GM10248 (cell line): ENCODE data around the gene TSR1.

Experiments
- CTCF ChIA-PET: fragments of 300-600 bp; sonication (Branson Sonifier 250); formaldehyde crosslinking; extraction: SDS; loops from one replicate; lab custom pipeline; 2021; ENCODE audit warnings: antibody characterized with exemption; lab: Yijun Ruan, JAX
- POLR2A ChIA-PET: fragments of 350-650 bp; sonication (Branson Sonifier 250); formaldehyde crosslinking; extraction: SDS; loops from one replicate; lab custom pipeline; 2020; ENCODE audit warnings: antibody characterized with exemption; lab: Yijun Ruan, JAX
- DNase-seq: peaks from one replicate; pipeline ENCODE4 v3.0.0; 2012; ENCODE audit errors: extremely low spot score
- TF ChIP-seq, protein P1 (sequence below): IDR thresholded peaks from 2 replicates; pipeline ENCODE4 v1.5.1; 2012; ENCODE audit warnings: mild to moderate bottlenecking, low read depth; ENCODE audit errors: extremely low read depth, missing control alignments, control extremely low read depth

The TSR1 gene

DNA sequence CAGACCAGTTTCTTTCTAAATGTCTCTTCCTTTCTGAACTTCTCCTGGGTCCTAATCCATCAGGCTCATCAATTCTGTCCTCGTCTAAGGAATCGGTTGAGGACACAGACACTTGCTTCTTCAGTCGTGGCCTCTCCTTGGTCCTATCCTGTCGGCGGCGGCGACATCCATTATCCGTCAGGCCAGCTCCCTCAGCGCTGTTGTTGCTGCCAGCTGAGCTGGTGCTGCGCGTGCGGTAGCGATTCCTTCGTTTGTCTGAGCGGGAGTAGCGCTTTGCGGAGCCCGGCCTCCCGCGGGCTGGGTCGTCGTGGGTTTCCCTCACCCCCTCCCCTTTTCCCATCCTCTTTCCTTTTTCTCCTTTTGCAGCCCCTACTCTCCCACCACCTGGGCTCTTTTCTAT lies 36.5 kb downstream of the TSR1 start:
- TF ChIP-seq, protein P1, sequence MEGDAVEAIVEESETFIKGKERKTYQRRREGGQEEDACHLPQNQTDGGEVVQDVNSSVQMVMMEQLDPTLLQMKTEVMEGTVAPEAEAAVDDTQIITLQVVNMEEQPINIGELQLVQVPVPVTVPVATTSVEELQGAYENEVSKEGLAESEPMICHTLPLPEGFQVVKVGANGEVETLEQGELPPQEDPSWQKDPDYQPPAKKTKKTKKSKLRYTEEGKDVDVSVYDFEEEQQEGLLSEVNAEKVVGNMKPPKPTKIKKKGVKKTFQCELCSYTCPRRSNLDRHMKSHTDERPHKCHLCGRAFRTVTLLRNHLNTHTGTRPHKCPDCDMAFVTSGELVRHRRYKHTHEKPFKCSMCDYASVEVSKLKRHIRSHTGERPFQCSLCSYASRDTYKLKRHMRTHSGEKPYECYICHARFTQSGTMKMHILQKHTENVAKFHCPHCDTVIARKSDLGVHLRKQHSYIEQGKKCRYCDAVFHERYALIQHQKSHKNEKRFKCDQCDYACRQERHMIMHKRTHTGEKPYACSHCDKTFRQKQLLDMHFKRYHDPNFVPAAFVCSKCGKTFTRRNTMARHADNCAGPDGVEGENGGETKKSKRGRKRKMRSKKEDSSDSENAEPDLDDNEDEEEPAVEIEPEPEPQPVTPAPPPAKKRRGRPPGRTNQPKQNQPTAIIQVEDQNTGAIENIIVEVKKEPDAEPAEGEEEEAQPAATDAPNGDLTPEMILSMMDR, result no peak
- DNase-seq, result no peak
- CTCF ChIA-PET, result no interaction called here
- POLR2A ChIA-PET, result no interaction called here

GRCh38 chr17:2299136-2299535 lies 37.1 kb downstream of the TSR1 start:
- CTCF ChIA-PET, result no interaction called here
- DNase-seq, result no peak
- POLR2A ChIA-PET, result no interaction called here
- TF ChIP-seq, protein P1, result no peak

- POLR2A ChIA-PET, result no interaction called here
Measured at GRCh38 chr17:2297023-2297422, 39.2 kb downstream of the TSR1 start.

GRCh38 chr17:2295575-2295974 lies 40.7 kb downstream of the TSR1 start:
- CTCF ChIA-PET, result interaction anchor here (0.8 to 2.9 kb wide), 4 partner anchors 13 to 241 kb away, joined by 3 to 8 read pairs (median 3); no protein-coding TSS in a partner anchor
- DNase-seq, result no peak
- POLR2A ChIA-PET, result no interaction called here
- TF ChIP-seq, protein P1, result no peak

More at GRCh38 chr17:2297023-2297422, 39.2 kb downstream of the TSR1 start:
- TF ChIP-seq, protein P1, result no peak
- DNase-seq, result no peak
- CTCF ChIA-PET, result interaction anchor here (1.2 to 1.4 kb wide), 3 partner anchors 13 to 238 kb away, joined by 3 to 4 read pairs (median 3); no protein-coding TSS in a partner anchor

DNA sequence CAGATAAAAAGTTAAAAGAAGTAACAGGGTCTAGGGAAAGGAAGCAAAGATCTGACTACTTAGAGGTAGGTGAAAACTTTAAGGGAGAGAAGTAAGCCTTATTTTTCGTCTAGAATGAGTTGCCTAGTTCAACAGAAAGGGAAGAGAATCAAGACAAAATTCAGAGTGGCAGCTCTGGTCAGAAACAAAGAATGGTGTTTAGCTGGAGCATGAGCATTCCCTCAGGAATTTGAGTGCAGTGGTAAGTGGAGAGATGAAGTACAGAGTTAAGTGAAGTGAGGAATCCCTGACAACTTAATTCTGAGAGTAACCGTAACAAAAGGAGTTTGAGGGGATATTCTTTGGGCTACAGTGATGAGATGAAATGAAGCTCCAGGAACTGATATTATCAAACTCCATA lies 44.2 kb downstream of the TSR1 start:
- ChIA-PET CTCF (interaction anchor here (1.0 to 1.4 kb wide), 4 partner anchors 8 to 238 kb away, joined by 3 to 6 read pairs (median 4); no protein-coding TSS in a partner anchor), POLR2A (interaction anchor here (0.7 kb wide), 2 partner anchors 19 to 32 kb away, joined by 4 to 5 read pairs; no protein-coding TSS in a partner anchor)
- TF ChIP-seq, protein P1, result no peak
- DNase-seq, result no peak

DNA sequence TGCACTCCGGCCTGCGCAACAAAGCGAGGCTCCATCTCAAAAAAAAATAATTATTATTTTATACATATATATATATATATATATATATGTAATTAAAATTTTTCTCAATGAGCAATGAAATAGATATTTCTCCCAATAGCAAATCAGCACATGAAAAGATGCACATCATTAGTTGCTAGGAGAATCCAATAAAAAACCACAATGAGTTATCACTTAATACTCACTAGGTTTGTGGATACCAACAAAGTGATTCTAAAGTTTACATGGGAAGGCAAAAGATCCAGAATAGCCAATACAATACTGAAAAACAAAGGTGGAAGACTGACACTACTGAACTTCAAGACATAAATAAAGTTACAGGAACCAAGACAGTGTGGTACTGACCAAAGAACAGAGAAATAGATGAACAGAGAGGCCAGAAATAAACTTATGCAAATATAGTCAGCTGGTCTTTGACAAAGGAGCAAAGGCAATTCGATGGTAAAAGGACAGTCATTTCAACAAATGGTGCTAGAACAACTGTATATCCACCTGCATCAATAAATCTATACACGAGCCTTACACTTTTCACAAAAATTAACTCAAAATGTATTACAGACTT lies 46.3 kb downstream of the TSR1 start:
- CTCF ChIA-PET, result interaction anchor here (1.1 to 2.8 kb wide), 3 partner anchors 45 to 235 kb away, joined by 3 to 12 read pairs (median 5); partner anchors contain the start of gene HIC1
- POLR2A ChIA-PET, result no interaction called here
- DNase-seq, result no peak
- TF ChIP-seq, protein P1, result no peak
